Measurements from ENCODE around the gene GIPC2. TPM values are rescaled to one million over a fixed set of nuclear protein-coding genes. Genes with fewer than 3 reads are reported as not detected.

GIPC2 gene
- polyA plus RNA-seq, 2 donors = 0.96 to 1.5 TPM

- Histone ChIP-seq H3K9me3 (ENCODE audit: control insufficient read depth in 2 of 2, insufficient read depth in 1 of 2, low read depth in 1 of 2, low read length in 1 of 2) (no peaks in the 10 kb centered on the region), H3K36me3 (ENCODE audit: control insufficient read depth in 2 of 2, insufficient read depth in 2 of 2, low read length in 1 of 2) (no peaks in the 10 kb centered on the region), H3K27ac (ENCODE audit: low read depth in 2 of 2, low read length in 1 of 2) (no peak overlapping the region), H3K27me3 (ENCODE audit: control insufficient read depth in 1 of 2, insufficient read depth in 2 of 2, low read length in 2 of 2) (peaks cover 0 to 3% of the 10 kb centered on the region in 2 donors), H3K4me3 (ENCODE audit: low read depth in 1 of 2, low read length in 2 of 2) (no peak overlapping the region), H3K4me1 (ENCODE audit: control insufficient read depth in 2 of 2, insufficient read depth in 2 of 2, low read length in 1 of 2) (no peaks in the 10 kb centered on the region)
- 81 to 82% methylated on average over 2 of the region's 2 CpGs for WGBS, 2 donors
Measured at GRCh38 chr1:78143673-78144072, 97.9 kb downstream of the GIPC2 start.

DNA sequence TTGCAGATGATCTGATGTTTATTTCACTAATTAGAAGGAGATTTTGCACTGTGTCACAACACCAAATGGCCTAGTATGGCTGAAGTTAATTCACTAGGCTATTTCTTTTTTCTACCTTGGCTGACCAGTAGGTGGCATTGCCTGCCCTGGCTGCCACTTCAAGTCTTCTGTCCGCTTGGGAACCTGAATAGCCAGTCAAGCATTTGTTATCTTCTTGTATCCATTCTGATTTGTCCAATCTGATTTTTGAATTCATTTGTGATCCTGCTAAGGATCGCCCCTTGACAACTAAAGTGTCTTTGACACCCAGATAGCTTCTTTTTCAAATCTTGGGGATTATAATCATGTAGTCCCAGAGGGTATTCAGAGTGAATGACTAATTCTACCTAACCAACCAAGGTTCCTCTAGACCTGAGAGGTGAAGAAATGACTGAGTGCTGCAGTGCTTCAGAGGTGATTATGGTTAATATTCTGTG is 99.4 kb downstream of the GIPC2 start:
- Histone ChIP-seq H3K27ac (ENCODE audit: low read depth in 2 of 2, low read length in 1 of 2) (no peak overlapping the region), H3K36me3 (ENCODE audit: control insufficient read depth in 2 of 2, insufficient read depth in 2 of 2, low read length in 1 of 2) (no peaks in the 10 kb centered on the region), H3K27me3 (ENCODE audit: control insufficient read depth in 1 of 2, insufficient read depth in 2 of 2, low read length in 2 of 2) (peaks cover 0 to 3% of the 10 kb centered on the region in 2 donors), H3K4me1 (ENCODE audit: control insufficient read depth in 2 of 2, insufficient read depth in 2 of 2, low read length in 1 of 2) (no peaks in the 10 kb centered on the region), H3K4me3 (ENCODE audit: low read depth in 1 of 2, low read length in 2 of 2) (no peak overlapping the region), H3K9me3 (ENCODE audit: control insufficient read depth in 2 of 2, insufficient read depth in 1 of 2, low read depth in 1 of 2, low read length in 1 of 2) (no peaks in the 10 kb centered on the region)
- WGBS, 2 donors = 9 to 17% methylated on average over 2 of the region's 2 CpGs

DNA sequence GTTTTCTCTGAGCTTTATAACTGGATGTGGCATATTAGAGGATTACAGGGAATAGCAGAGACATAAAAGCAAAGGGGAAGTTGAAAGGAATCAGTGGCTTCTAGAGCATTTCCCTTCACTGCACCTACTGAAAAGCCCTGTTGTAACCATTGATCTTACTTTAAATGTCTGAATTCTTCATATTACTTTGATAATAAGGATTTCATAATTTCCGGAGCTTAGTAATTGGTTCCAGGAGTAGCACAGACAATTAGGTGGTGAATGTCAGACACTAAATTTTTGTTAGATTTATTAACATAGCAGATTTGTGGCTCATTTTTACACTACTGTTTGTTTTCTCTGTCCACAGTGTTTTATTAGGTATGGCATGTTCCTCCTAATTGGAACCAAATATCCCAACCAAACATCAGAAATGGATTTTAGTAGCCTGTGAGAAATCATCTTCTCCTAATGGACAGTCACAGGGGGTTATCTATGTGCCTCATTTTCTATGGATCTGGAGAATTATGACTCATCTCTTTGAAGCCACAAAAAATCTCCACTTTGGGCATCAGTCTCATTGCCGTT is 100.5 kb downstream of the GIPC2 start:
- Histone ChIP-seq H3K9me3 (ENCODE audit: control insufficient read depth in 2 of 2, insufficient read depth in 1 of 2, low read depth in 1 of 2, low read length in 1 of 2) (no peaks in the 10 kb centered on the region), H3K36me3 (ENCODE audit: control insufficient read depth in 2 of 2, insufficient read depth in 2 of 2, low read length in 1 of 2) (no peaks in the 10 kb centered on the region), H3K27ac (ENCODE audit: low read depth in 2 of 2, low read length in 1 of 2) (no peak overlapping the region), H3K4me3 (ENCODE audit: low read depth in 1 of 2, low read length in 2 of 2) (no peak overlapping the region), H3K27me3 (ENCODE audit: control insufficient read depth in 1 of 2, insufficient read depth in 2 of 2, low read length in 2 of 2) (peaks cover 0 to 3% of the 10 kb centered on the region in 2 donors), H3K4me1 (ENCODE audit: control insufficient read depth in 2 of 2, insufficient read depth in 2 of 2, low read length in 1 of 2) (no peaks in the 10 kb centered on the region)
- 70 to 73% methylated on average over 2 of the region's 2 CpGs for WGBS, 2 donors

GRCh38 chr1:78147031-78147430 is 101.3 kb downstream of the GIPC2 start:
- H3K27ac ChIP-seq (ENCODE audit: low read depth in 2 of 2, low read length in 1 of 2) = no peak overlapping the region
- no peaks in the 10 kb centered on the region for H3K4me1 ChIP-seq (ENCODE audit: control insufficient read depth in 2 of 2, insufficient read depth in 2 of 2, low read length in 1 of 2)
- no peaks in the 10 kb centered on the region for H3K9me3 ChIP-seq (ENCODE audit: control insufficient read depth in 2 of 2, insufficient read depth in 1 of 2, low read depth in 1 of 2, low read length in 1 of 2)
- no peaks in the 10 kb centered on the region for H3K36me3 ChIP-seq (ENCODE audit: control insufficient read depth in 2 of 2, insufficient read depth in 2 of 2, low read length in 1 of 2)
- 92 to 95% methylated on average over 5 of the region's 5 CpGs for WGBS, 2 donors
- no peaks in the 10 kb centered on the region for H3K27me3 ChIP-seq (ENCODE audit: control insufficient read depth in 1 of 2, insufficient read depth in 2 of 2, low read length in 2 of 2)
- no peak overlapping the region for H3K4me3 ChIP-seq (ENCODE audit: low read depth in 1 of 2, low read length in 2 of 2)

DNA sequence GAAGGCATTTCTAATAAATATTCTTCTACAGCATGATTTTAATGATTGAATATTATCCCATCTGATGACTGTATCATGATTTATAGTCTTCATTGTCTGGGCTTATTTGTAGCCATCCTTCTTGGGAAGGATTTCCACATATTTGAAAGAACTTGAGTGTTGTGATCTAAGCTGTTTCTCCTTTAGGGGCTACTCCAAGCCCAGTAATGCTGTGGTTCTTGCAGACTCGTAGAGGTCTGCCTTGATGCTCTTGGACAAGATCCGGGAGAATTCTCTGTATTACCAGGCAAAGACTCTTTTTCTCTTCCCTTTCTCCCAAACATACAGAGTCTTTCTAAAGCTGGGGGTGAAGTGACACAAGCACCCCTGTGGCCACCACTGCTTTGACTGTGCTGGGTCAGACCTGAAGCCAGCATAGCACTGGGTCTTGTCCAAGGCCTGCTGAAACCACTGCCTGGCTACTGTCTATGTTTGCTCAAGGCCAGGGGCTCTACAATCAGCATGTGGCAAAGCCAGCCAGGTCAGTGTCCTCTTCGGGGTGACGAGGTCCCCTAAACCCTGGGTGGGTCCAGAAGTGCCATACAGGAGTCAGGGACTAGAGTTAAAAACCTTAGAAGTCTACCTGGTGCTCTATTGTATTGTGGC is 107.4 kb downstream of the GIPC2 start:
- Histone ChIP-seq H3K4me1 (ENCODE audit: control insufficient read depth in 2 of 2, insufficient read depth in 2 of 2, low read length in 1 of 2) (no peaks in the 10 kb centered on the region), H3K4me3 (ENCODE audit: low read depth in 1 of 2, low read length in 2 of 2) (no peak overlapping the region), H3K36me3 (ENCODE audit: control insufficient read depth in 2 of 2, insufficient read depth in 2 of 2, low read length in 1 of 2) (no peaks in the 10 kb centered on the region), H3K27ac (ENCODE audit: low read depth in 2 of 2, low read length in 1 of 2) (no peak overlapping the region), H3K9me3 (ENCODE audit: control insufficient read depth in 2 of 2, insufficient read depth in 1 of 2, low read depth in 1 of 2, low read length in 1 of 2) (no peaks in the 10 kb centered on the region), H3K27me3 (ENCODE audit: control insufficient read depth in 1 of 2, insufficient read depth in 2 of 2, low read length in 2 of 2) (no peaks in the 10 kb centered on the region)
- 76 to 81% methylated on average over 4 of the region's 4 CpGs for WGBS, 2 donors

- Histone ChIP-seq H3K27ac (ENCODE audit: low read depth in 2 of 2, low read length in 1 of 2) (no peak overlapping the region), H3K4me1 (ENCODE audit: control insufficient read depth in 2 of 2, insufficient read depth in 2 of 2, low read length in 1 of 2) (no peaks in the 10 kb centered on the region), H3K9me3 (ENCODE audit: control insufficient read depth in 2 of 2, insufficient read depth in 1 of 2, low read depth in 1 of 2, low read length in 1 of 2) (no peaks in the 10 kb centered on the region), H3K4me3 (ENCODE audit: low read depth in 1 of 2, low read length in 2 of 2) (no peak overlapping the region), H3K27me3 (ENCODE audit: control insufficient read depth in 1 of 2, insufficient read depth in 2 of 2, low read length in 2 of 2) (no peaks in the 10 kb centered on the region), H3K36me3 (ENCODE audit: control insufficient read depth in 2 of 2, insufficient read depth in 2 of 2, low read length in 1 of 2) (no peaks in the 10 kb centered on the region)
- WGBS, 2 donors = 87% methylated on average over 4 of the region's 4 CpGs
Measured at GRCh38 chr1:78155121-78155520, 109.4 kb downstream of the GIPC2 start.

GRCh38 chr1:78156805-78157521 is 111.2 kb downstream of the GIPC2 start:
- H3K27ac ChIP-seq (ENCODE audit: low read depth in 2 of 2, low read length in 1 of 2) = no peak overlapping the region
- H3K27me3 ChIP-seq (ENCODE audit: control insufficient read depth in 1 of 2, insufficient read depth in 2 of 2, low read length in 2 of 2) = no peaks in the 10 kb centered on the region
- no peaks in the 10 kb centered on the region for H3K4me1 ChIP-seq (ENCODE audit: control insufficient read depth in 2 of 2, insufficient read depth in 2 of 2, low read length in 1 of 2)
- no peaks in the 10 kb centered on the region for H3K36me3 ChIP-seq (ENCODE audit: control insufficient read depth in 2 of 2, insufficient read depth in 2 of 2, low read length in 1 of 2)
- H3K4me3 ChIP-seq (ENCODE audit: low read depth in 1 of 2, low read length in 2 of 2) = no peak overlapping the region
- H3K9me3 ChIP-seq (ENCODE audit: control insufficient read depth in 2 of 2, insufficient read depth in 1 of 2, low read depth in 1 of 2, low read length in 1 of 2) = no peaks in the 10 kb centered on the region

DNA sequence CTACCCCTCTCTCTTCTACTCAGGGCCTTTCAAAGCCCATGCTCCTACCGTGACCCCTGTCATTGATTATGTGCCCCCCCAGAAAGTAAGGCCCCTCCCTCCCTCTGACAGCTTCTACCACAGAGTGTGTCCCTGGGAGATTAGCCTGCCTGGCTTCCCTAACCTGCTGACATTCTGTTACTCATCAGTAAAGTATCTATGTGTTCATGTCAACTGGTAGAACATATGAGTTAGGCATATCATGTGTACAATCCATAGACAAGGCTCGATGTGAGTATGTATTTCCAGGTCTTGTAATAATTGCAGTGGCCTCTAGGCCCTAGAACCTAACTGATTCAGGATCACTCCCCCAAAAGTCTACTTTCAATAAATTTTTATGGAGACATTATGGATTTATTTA is 120.0 kb downstream of the GIPC2 start:
- H3K9me3 ChIP-seq (ENCODE audit: control insufficient read depth in 2 of 2, insufficient read depth in 1 of 2, low read depth in 1 of 2, low read length in 1 of 2) = no peaks in the 10 kb centered on the region
- WGBS, 2 donors = 69 to 79% methylated on average over 2 of the region's 2 CpGs
- H3K36me3 ChIP-seq (ENCODE audit: control insufficient read depth in 2 of 2, insufficient read depth in 2 of 2, low read length in 1 of 2) = no peaks in the 10 kb centered on the region
- H3K27ac ChIP-seq (ENCODE audit: low read depth in 2 of 2, low read length in 1 of 2) = no peak overlapping the region
- no peaks in the 10 kb centered on the region for H3K4me1 ChIP-seq (ENCODE audit: control insufficient read depth in 2 of 2, insufficient read depth in 2 of 2, low read length in 1 of 2)
- H3K4me3 ChIP-seq (ENCODE audit: low read depth in 1 of 2, low read length in 2 of 2) = no peak overlapping the region
- no peaks in the 10 kb centered on the region for H3K27me3 ChIP-seq (ENCODE audit: control insufficient read depth in 1 of 2, insufficient read depth in 2 of 2, low read length in 2 of 2)

DNA sequence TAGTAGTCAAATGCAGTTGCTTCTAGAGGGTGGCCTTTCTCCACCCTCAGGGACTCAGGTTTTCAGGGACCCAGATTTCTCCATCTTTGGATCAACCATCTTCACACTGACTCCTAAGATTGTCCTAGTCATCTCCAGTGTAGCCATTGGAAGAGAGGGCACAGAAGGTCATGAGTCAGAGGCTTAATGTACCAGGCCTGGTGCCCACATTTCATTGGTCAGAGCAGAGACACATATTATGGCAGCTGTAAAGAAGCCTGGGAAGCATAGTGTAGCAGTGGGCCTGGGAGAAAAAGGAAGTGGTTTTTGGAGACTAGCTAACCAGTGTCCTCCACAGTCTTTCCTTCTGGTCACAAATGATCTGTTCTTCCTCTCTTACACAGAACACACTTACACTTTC is 122.5 kb downstream of the GIPC2 start:
- Histone ChIP-seq H3K4me3 (ENCODE audit: low read depth in 1 of 2, low read length in 2 of 2) (no peak overlapping the region), H3K27ac (ENCODE audit: low read depth in 2 of 2, low read length in 1 of 2) (no peak overlapping the region), H3K4me1 (ENCODE audit: control insufficient read depth in 2 of 2, insufficient read depth in 2 of 2, low read length in 1 of 2) (no peaks in the 10 kb centered on the region), H3K9me3 (ENCODE audit: control insufficient read depth in 2 of 2, insufficient read depth in 1 of 2, low read depth in 1 of 2, low read length in 1 of 2) (no peaks in the 10 kb centered on the region), H3K36me3 (ENCODE audit: control insufficient read depth in 2 of 2, insufficient read depth in 2 of 2, low read length in 1 of 2) (no peaks in the 10 kb centered on the region), H3K27me3 (ENCODE audit: control insufficient read depth in 1 of 2, insufficient read depth in 2 of 2, low read length in 2 of 2) (no peaks in the 10 kb centered on the region)

DNA sequence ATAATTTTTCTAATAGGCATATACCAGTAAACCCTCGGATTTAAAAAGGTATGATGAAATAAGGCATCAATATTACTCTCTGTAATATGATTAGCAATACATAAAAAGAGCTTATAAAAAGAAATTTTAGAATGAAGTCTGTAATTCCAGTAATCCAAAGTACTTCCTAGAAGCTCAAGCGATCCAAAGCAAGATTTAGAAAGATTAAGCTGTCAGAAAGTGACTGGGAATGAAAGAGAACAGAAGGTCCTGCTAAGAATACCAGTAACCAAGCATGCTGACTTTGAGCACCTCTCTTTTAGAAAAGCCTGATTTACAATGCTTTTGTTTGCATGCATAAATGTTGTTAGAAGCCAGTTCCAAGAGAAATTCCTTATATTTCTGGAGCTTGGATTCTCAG is 125.1 kb downstream of the GIPC2 start:
- 28 to 52% methylated on average over 2 of the region's 2 CpGs for WGBS, 2 donors
- Histone ChIP-seq H3K4me1 (ENCODE audit: control insufficient read depth in 2 of 2, insufficient read depth in 2 of 2, low read length in 1 of 2) (no peaks in the 10 kb centered on the region), H3K9me3 (ENCODE audit: control insufficient read depth in 2 of 2, insufficient read depth in 1 of 2, low read depth in 1 of 2, low read length in 1 of 2) (no peaks in the 10 kb centered on the region), H3K4me3 (ENCODE audit: low read depth in 1 of 2, low read length in 2 of 2) (no peak overlapping the region), H3K36me3 (ENCODE audit: control insufficient read depth in 2 of 2, insufficient read depth in 2 of 2, low read length in 1 of 2) (no peaks in the 10 kb centered on the region), H3K27me3 (ENCODE audit: control insufficient read depth in 1 of 2, insufficient read depth in 2 of 2, low read length in 2 of 2) (no peaks in the 10 kb centered on the region), H3K27ac (ENCODE audit: low read depth in 2 of 2, low read length in 1 of 2) (no peak overlapping the region)
